ENCODE results near the gene FAM187B. TPM values are rescaled to one million over a fixed set of nuclear protein-coding genes. Genes with fewer than 3 reads are reported as not detected.
"Not testable (repeated sequence)": the region's sequence is repeated elsewhere in the genome, so short reads cannot be mapped to it uniquely, and the experiment has no call there.

FAM187B gene
- total RNA-seq, 2 donors from 2014 or later = not detected

DNA sequence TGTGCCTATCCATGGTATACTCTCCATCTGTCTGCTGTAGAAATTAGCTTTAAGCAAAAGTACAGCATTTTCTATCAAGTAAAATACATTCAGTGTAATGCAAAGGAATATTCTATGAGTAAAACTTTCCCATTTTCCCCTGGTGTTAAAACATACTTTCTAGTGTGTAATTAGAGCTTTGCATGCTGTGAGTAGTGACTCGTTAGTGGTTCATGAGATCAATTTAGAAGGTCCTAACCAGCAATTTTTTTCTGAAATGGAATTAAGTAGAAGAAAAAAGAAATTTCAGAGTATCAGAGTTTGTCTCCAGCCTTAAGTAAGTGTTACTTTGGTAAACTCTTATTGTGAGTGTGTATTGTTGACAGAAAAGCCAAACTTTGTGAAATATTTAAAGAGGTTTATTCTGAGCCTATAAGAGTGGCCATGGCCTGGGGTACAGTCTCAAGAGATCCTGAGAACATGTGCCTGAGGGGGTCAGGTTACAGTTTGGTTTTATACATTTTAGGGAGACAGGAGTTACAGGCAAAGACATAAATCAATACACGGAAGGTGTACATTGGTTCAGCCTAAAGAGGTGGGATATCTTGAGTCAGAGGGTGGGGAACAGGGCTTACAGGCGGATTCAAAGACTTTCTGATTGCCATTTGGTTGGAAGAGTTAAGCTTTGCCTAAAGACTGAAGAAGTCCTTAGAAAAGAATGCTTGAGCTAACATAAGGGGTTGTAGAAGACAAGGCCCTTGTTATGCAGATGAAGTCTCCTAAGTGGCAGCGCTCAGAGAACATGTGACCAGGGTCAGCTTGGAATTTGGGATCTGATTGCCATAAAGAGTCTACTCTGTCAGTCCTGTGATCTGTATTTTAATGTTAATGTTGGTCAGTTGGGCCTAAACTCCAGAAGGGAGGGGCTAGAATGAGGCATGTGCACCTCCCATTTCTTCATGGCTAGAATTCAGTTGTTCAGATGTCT, 25.5 kb downstream of the FAM187B start:
- intact Hi-C loops (cut with DNase I) = no loop called here
- DNase-seq (ENCODE audit: low spot score) = no peak

GRCh38 chr19:35199481-35199880, 29.1 kb downstream of the FAM187B start:
- DNase-seq (ENCODE audit: low spot score) = no peak
- intact Hi-C loops (cut with DNase I) = no loop called here

GRCh38 chr19:35196861-35197260, 31.7 kb downstream of the FAM187B start:
- DNase-seq (ENCODE audit: low spot score); intact Hi-C loops (cut with DNase I): not testable (repeated sequence)

GRCh38 chr19:35195830-35196229, 32.7 kb downstream of the FAM187B start:
- DNase-seq (ENCODE audit: low spot score) = no peak
- intact Hi-C loops (cut with DNase I) = no loop called here

GRCh38 chr19:35194012-35194984, 34.2 kb downstream of the FAM187B start:
- intact Hi-C loops (cut with DNase I) = no loop called here
- DNase-seq (ENCODE audit: low spot score) = no peak

GRCh38 chr19:35184884-35185283, 43.7 kb downstream of the FAM187B start:
- intact Hi-C loops (cut with DNase I) = no loop called here
- no peak for DNase-seq (ENCODE audit: low spot score)

GRCh38 chr19:35184267-35184666, 44.3 kb downstream of the FAM187B start:
- intact Hi-C loops (cut with DNase I) = no loop called here
- DNase-seq (ENCODE audit: low spot score) = no peak

- DNase-seq (ENCODE audit: low spot score) = no peak
- intact Hi-C loops (cut with DNase I) = no loop called here
Measured at GRCh38 chr19:35181387-35181786, 47.2 kb downstream of the FAM187B start.

- DNase-seq (ENCODE audit: low spot score) = no peak
- intact Hi-C loops (cut with DNase I) = no loop called here
Measured at GRCh38 chr19:35179830-35180229, 48.7 kb downstream of the FAM187B start.

- intact Hi-C loops (cut with DNase I) = no loop called here
- DNase-seq (ENCODE audit: low spot score) = no peak
Measured at GRCh38 chr19:35178701-35179100, 49.8 kb downstream of the FAM187B start.

DNA sequence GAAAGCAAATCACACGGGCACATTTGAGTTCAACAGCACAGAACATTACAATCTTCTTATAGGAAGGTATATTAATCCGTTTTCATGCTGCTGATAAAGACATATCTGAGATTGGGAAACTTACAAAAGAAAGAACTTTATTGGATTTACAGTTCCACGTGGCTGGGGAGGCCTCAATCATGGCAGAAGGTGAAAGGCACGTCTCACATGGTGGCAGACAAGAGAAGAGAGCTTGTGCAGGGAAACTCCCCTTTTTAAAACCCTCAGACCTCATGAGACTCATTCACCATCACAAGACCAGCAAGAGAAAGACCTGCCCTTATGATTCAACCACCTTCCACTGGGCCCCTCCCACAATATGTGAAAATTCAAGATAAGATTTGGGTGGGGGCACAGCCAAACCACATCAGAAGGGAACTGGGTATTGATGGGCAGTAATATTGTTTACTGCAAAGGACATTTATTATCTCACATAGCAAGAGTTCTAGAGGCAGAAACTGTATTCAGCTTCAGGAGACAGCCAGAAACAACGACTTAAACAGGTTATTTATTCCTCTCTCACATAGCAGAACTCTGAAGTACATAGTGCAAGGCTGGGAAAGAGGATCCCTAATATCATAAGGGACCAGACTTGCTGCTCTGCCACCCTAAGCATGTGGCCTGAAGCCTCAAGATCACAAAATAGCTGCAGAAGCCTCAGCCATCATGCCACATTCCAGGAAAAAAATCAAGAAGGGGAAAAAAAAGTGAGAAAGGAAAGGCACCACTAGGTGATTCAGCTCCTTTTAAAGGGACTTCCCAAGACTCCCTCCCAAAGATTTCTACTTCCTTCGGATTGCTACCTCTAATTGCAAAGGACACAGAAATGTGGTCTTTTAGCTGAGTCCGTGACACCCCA, 50.9 kb downstream of the FAM187B start:
- intact Hi-C loops (cut with DNase I) = no loop called here
- DNase-seq (ENCODE audit: low spot score) = no peak

DNA sequence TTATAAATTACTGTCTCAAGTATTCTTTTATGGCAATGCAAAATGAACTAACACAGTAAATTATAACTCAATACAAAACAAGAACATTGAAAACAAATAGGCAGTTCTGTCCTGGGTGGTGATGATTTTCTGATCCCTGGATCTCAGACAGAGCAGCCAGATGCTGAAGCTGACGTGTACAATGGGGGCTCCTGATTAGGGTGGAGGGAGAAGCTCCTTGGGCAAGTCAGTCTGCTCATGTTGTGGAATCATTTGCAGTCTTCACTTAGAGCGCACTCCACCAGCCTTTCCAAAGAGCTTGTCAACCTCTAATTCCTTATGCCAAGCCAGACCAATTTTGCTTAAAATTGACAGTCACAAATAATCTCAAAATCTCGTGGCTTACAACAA, 52.4 kb downstream of the FAM187B start:
- intact Hi-C loops (cut with DNase I) = no loop called here
- no peak for DNase-seq (ENCODE audit: low spot score)

Other genes with a start within 250 kb of the FAM187B start
- 10 to 100 TPM; 83.0 to 87.0 TPM for gene GRAMD1A, start 228.4 kb downstream of the FAM187B start, total RNA-seq
- gene SCN1B, start 198.3 kb downstream of the FAM187B start, total RNA-seq = 10 to 100 TPM; 30.8 to 42.4 TPM
- 1 to 10 TPM in 1 of 2 donors, under 1 TPM in 1; 1.00 to 1.7 TPM for gene HPN, start 187.0 kb downstream of the FAM187B start, total RNA-seq
- not detected for gene FXYD3, start 112.9 kb downstream of the FAM187B start, total RNA-seq
- gene LGI4, start 93.7 kb downstream of the FAM187B start, total RNA-seq = 1 to 10 TPM; 9.1 to 10.0 TPM
- gene FXYD1, start 89.9 kb downstream of the FAM187B start, total RNA-seq = 100 to 1,000 TPM; 157 to 183 TPM
- gene FXYD7, start 85.5 kb downstream of the FAM187B start, total RNA-seq = under 1 TPM in 1 of 2 donors, not detected in 1; 0.43 TPM
- 10 to 100 TPM; 67.9 to 89.3 TPM for gene FXYD5, start 74.0 kb downstream of the FAM187B start, total RNA-seq
- 1 to 10 TPM; 5.1 to 5.5 TPM for gene LSR, start 20.3 kb upstream of the FAM187B start, total RNA-seq
- gene USF2, start 40.2 kb upstream of the FAM187B start, total RNA-seq = 10 to 100 TPM; 78.9 to 88.0 TPM
- gene HAMP, start 53.8 kb upstream of the FAM187B start, total RNA-seq = not detected
- gene MAG, start 63.4 kb upstream of the FAM187B start, total RNA-seq = not detected
- gene CD22, start 100.4 kb upstream of the FAM187B start, total RNA-seq = 1 to 10 TPM; 3.7 to 5.6 TPM
- gene FFAR1, start 119.2 kb upstream of the FAM187B start, total RNA-seq = not detected
- under 1 TPM in 1 of 2 donors, not detected in 1; 0.14 TPM for gene FFAR3, start 129.7 kb upstream of the FAM187B start, total RNA-seq
- under 1 TPM in 1 of 2 donors, not detected in 1; 0.28 TPM for gene GPR42, start 142.3 kb upstream of the FAM187B start, total RNA-seq
- gene FFAR2, start 219.5 kb upstream of the FAM187B start, total RNA-seq = 1 to 10 TPM in 1 of 2 donors, under 1 TPM in 1; 0.95 to 1.8 TPM